DND-41 (cell line): ENCODE data around the gene STOML1.
"Not testable (repeated sequence)": the region's sequence is repeated elsewhere in the genome, so short reads cannot be mapped to it uniquely, and the experiment has no call there.

Experiments used
- ATAC-seq: fragments of 200-7000 bp; cut with Tn5 transposase; 3 replicates; pipeline ENCODE4 v1.9.1; 2021; ENCODE audit warnings: low read depth; ENCODE audit not compliant: insufficient read depth
- DNase-seq: peaks from one replicate; pipeline ENCODE4 v3.0.0-alpha.2; 2020
- H2AFZ ChIP-seq: 2 replicates; pipeline ENCODE4 v1.6.0; 2012; ENCODE audit warnings: low read depth, low read length
- H3K27ac ChIP-seq: 2 replicates; pipeline ENCODE4 v1.5.1; 2012; ENCODE audit warnings: low read length, inconsistent platforms
- H3K27me3 ChIP-seq: fragments of 200-600 bp; sonication (generic); 2 replicates; pipeline ENCODE4 v1.6.0; 2012; ENCODE audit warnings: low read length, mild to moderate bottlenecking, inconsistent platforms; ENCODE audit not compliant: insufficient read depth, poor library complexity
- H3K36me3 ChIP-seq: 2 replicates; pipeline ENCODE4 v1.5.1; 2012; ENCODE audit warnings: low read length, inconsistent platforms; ENCODE audit not compliant: insufficient read depth
- H3K4me1 ChIP-seq: 2 replicates; pipeline ENCODE4 v1.5.1; 2012; ENCODE audit warnings: mild to moderate bottlenecking, low read length; ENCODE audit not compliant: insufficient read depth
- H3K4me2 ChIP-seq: 2 replicates; pipeline ENCODE4 v1.6.0; 2012; ENCODE audit warnings: mild to moderate bottlenecking, moderate library complexity, low read length, inconsistent platforms; ENCODE audit not compliant: insufficient read depth
- H3K4me3 ChIP-seq, 2 experiments: fragments of 200-600 bp in 1 of 2; shearing (Covaris generic) in 1 of 2; 2 replicates each; pipeline ENCODE4 v1.5.1; 2012 to 2016; ENCODE audit warnings: inconsistent platforms in 2 of 2, low read length in 2 of 2, mild to moderate bottlenecking in 2 of 2, low read depth in 1 of 2, moderate library complexity in 1 of 2
- H3K79me2 ChIP-seq: 2 replicates; pipeline ENCODE4 v1.6.0; 2012; ENCODE audit warnings: low read length, inconsistent platforms; ENCODE audit not compliant: insufficient read depth
- H3K9ac ChIP-seq: 2 replicates; pipeline ENCODE4 v1.6.0; 2012; ENCODE audit warnings: low read depth, mild to moderate bottlenecking, inconsistent platforms, low read length, moderate library complexity
- H3K9me3 ChIP-seq: 2 replicates; pipeline ENCODE4 v1.5.1; 2012; ENCODE audit warnings: low read length, moderate library complexity, mild to moderate bottlenecking, inconsistent platforms; ENCODE audit not compliant: insufficient read depth, severe bottlenecking
- H4K20me1 ChIP-seq: 2 replicates; pipeline ENCODE4 v1.6.0; 2012; ENCODE audit warnings: low read length; ENCODE audit not compliant: insufficient read depth
- CTCF ChIP-seq: IDR thresholded peaks from 2 replicates; pipeline ENCODE4 v1.5.1; 2012; ENCODE audit warnings: borderline replicate concordance, low read length, moderate library complexity, mild to moderate bottlenecking; ENCODE audit not compliant: poor library complexity, severe bottlenecking; ENCODE audit errors: extremely low read depth
- EZH2 ChIP-seq: IDR thresholded peaks from 3 replicates; pipeline ENCODE4 v1.6.1; 2012; ENCODE audit warnings: borderline replicate concordance, low read depth, mild to moderate bottlenecking, moderate library complexity, low read length, inconsistent platforms; ENCODE audit not compliant: severe bottlenecking

Gene STOML1

GRCh38 chr15:73981761-73982221, 10.3 kb downstream of the STOML1 start:
- Histone ChIP-seq H3K4me2 (no peak overlapping the region), H3K4me3 (no peak overlapping the region), H3K9ac (no peak overlapping the region), H4K20me1 (no peaks in the 10 kb centered on the region), H2AFZ (no peak overlapping the region), H3K36me3 (peaks cover 7% of the 10 kb centered on the region; the same call in 1 of the 2 replicates), H3K9me3 (no peaks in the 10 kb centered on the region), H3K27me3 (no peaks in the 10 kb centered on the region), H3K27ac (no peak overlapping the region), H3K79me2 (no peaks in the 10 kb centered on the region), H3K4me1 (peaks cover 9% of the 10 kb centered on the region)
- TF ChIP-seq EZH2 (no peak), CTCF (no peak)
- 0 out of 3 replicates have a peak, but pooled peaks have one; percentile 18 for ATAC-seq
- DNase-seq = no peak

GRCh38 chr15:73979636-73980035, 12.5 kb downstream of the STOML1 start:
- no peak for DNase-seq
- Histone ChIP-seq H2AFZ (no peak overlapping the region), H4K20me1 (no peaks in the 10 kb centered on the region), H3K36me3 (no peaks in the 10 kb centered on the region), H3K4me1 (peaks cover 21% of the 10 kb centered on the region), H3K9ac (no peak overlapping the region), H3K4me2 (no peak overlapping the region), H3K27me3 (peaks cover 13% of the 10 kb centered on the region), H3K9me3 (no peaks in the 10 kb centered on the region), H3K27ac (no peak overlapping the region), H3K79me2 (no peaks in the 10 kb centered on the region), H3K4me3 (no peak overlapping the region)
- ATAC-seq = no peak
- TF ChIP-seq EZH2 (no peak), CTCF (no peak)

- H3K79me2 ChIP-seq = no peaks in the 10 kb centered on the region
- no peak overlapping the region for H3K4me2 ChIP-seq
- no peak overlapping the region for H2AFZ ChIP-seq
- no peaks in the 10 kb centered on the region for H4K20me1 ChIP-seq
- no peak overlapping the region for H3K9ac ChIP-seq
- no peak overlapping the region for H3K4me3 ChIP-seq
- DNase-seq (no peak), ATAC-seq (no peak)
- no peaks in the 10 kb centered on the region for H3K9me3 ChIP-seq
- H3K36me3 ChIP-seq = no peaks in the 10 kb centered on the region
- TF ChIP-seq EZH2 (no peak), CTCF (no peak)
- H3K27me3 ChIP-seq = peaks cover 13% of the 10 kb centered on the region
- H3K4me1 ChIP-seq = peaks cover 21% of the 10 kb centered on the region
- H3K27ac ChIP-seq = no peak overlapping the region
Observed at GRCh38 chr15:73978896-73979295, 13.2 kb downstream of the STOML1 start.

GRCh38 chr15:73975440-73976125, 16.5 kb downstream of the STOML1 start:
- H3K36me3 ChIP-seq, H3K4me3 ChIP-seq, H2AFZ ChIP-seq, H4K20me1 ChIP-seq, H3K9me3 ChIP-seq, H3K79me2 ChIP-seq, H3K27ac ChIP-seq, H3K9ac ChIP-seq: not testable (repeated sequence)
- ATAC-seq (peak; percentile 76), DNase-seq (peak; percentile 81)
- peak overlapping the region; percentile 51 for H3K4me2 ChIP-seq
- H3K4me1 ChIP-seq = peaks cover 23% of the 10 kb centered on the region
- peaks cover 13% of the 10 kb centered on the region for H3K27me3 ChIP-seq

- not testable (repeated sequence) for H3K4me3 ChIP-seq, H2AFZ ChIP-seq, H4K20me1 ChIP-seq, H3K9me3 ChIP-seq, DNase-seq, H3K27ac ChIP-seq, H3K79me2 ChIP-seq, ATAC-seq, H3K36me3 ChIP-seq, H3K4me2 ChIP-seq, H3K9ac ChIP-seq
- Histone ChIP-seq H3K4me1 (peaks cover 23% of the 10 kb centered on the region), H3K27me3 (peaks cover 13% of the 10 kb centered on the region)
Observed at GRCh38 chr15:73973683-73974200, 18.4 kb downstream of the STOML1 start.
